ENCODE data around the gene COL6A3.

COL6A3 gene

GRCh38 chr2:237296756-237297155 is 117.2 kb downstream of the COL6A3 start:
- DNase-seq (ENCODE audit: low read depth) = no peak

- no peak for DNase-seq (ENCODE audit: low read depth)
These were observed 118.0 kb downstream of the COL6A3 start for GRCh38 chr2:237295889-237296480.

- DNase-seq (ENCODE audit: low read depth) = no peak
These were observed 119.5 kb downstream of the COL6A3 start for GRCh38 chr2:237294460-237294859.

GRCh38 chr2:237293978-237294377 is 120.0 kb downstream of the COL6A3 start:
- DNase-seq (ENCODE audit: low read depth) = no peak

- no peak for DNase-seq (ENCODE audit: low read depth)
These were observed 122.7 kb downstream of the COL6A3 start for GRCh38 chr2:237291138-237291792.

- no peak for DNase-seq (ENCODE audit: low read depth)
These were observed 123.7 kb downstream of the COL6A3 start for GRCh38 chr2:237290261-237290660.

GRCh38 chr2:237289139-237289538 is 124.8 kb downstream of the COL6A3 start:
- DNase-seq (ENCODE audit: low read depth) = no peak

GRCh38 chr2:237287872-237288271 is 126.1 kb downstream of the COL6A3 start:
- no peak for DNase-seq (ENCODE audit: low read depth)

GRCh38 chr2:237283131-237283928 is 130.6 kb downstream of the COL6A3 start:
- DNase-seq (ENCODE audit: low read depth) = no peak

GRCh38 chr2:237282568-237283128 is 131.3 kb downstream of the COL6A3 start:
- no peak for DNase-seq (ENCODE audit: low read depth)

GRCh38 chr2:237281836-237282306 is 132.1 kb downstream of the COL6A3 start:
- no peak for DNase-seq (ENCODE audit: low read depth)

- DNase-seq (ENCODE audit: low read depth) = no peak
These were observed 133.0 kb downstream of the COL6A3 start for GRCh38 chr2:237280939-237281338.

GRCh38 chr2:237280229-237280628 is 133.7 kb downstream of the COL6A3 start:
- DNase-seq (ENCODE audit: low read depth) = no peak

- DNase-seq (ENCODE audit: low read depth) = no peak
These were observed 134.8 kb downstream of the COL6A3 start for GRCh38 chr2:237279012-237279768.

- no peak for DNase-seq (ENCODE audit: low read depth)
These were observed 135.4 kb downstream of the COL6A3 start for GRCh38 chr2:237278568-237278967.

- DNase-seq (ENCODE audit: low read depth) = no peak
These were observed 137.1 kb downstream of the COL6A3 start for GRCh38 chr2:237276716-237277490.

All from T-helper 22 cell (primary cell).